GM18873 (cell line): ENCODE measurements around the gene ZNF747.

Experiments
- ATAC-seq: cut with Tn5 transposase; IDR thresholded peaks from one replicate; pipeline ENCODE4 v1.9.1; 2021; ENCODE audit warnings: mild to moderate bottlenecking, moderate library complexity, moderate number of reproducible peaks; ENCODE audit not compliant: unreplicated experiment, low FRiP score

ZNF747 gene

GRCh38 chr16:30534368-30535105, at the start of gene ZNF747:
Gene ZNF747 (minus strand): TSS chr16:30534858. CDS start chr16:30534679, 179 bp downstream.
- no peak for ATAC-seq

GRCh38 chr16:30582611-30583340, 48.1 kb upstream of the ZNF747 start:
- ATAC-seq = no peak

- no peak for ATAC-seq
These were observed 46.8 kb upstream of the ZNF747 start for GRCh38 chr16:30581457-30581856.

GRCh38 chr16:30574678-30575077, 40.0 kb upstream of the ZNF747 start:
- ATAC-seq = no peak

GRCh38 chr16:30571445-30572322, 37.0 kb upstream of the ZNF747 start, which contains the start of gene ZNF688:
Gene ZNF688 (minus strand): TSS chr16:30571714. CDS start chr16:30571629, 85 bp downstream.
- ATAC-seq = peak; percentile 61

GRCh38 chr16:30570636-30571444, 36.2 kb upstream of the ZNF747 start:
- no peak for ATAC-seq

GRCh38 chr16:30569746-30570635, 35.3 kb upstream of the ZNF747 start:
- no peak for ATAC-seq

GRCh38 chr16:30569281-30569680, 34.6 kb upstream of the ZNF747 start:
- no peak for ATAC-seq

- ATAC-seq = peak; percentile 37
These were observed 33.5 kb upstream of the ZNF747 start for GRCh38 chr16:30567991-30568638.

- no peak for ATAC-seq
These were observed 32.7 kb upstream of the ZNF747 start for GRCh38 chr16:30567160-30567990.

- ATAC-seq = no peak
These were observed 31.9 kb upstream of the ZNF747 start for GRCh38 chr16:30566531-30566930.

GRCh38 chr16:30565984-30566383, 31.3 kb upstream of the ZNF747 start:
- ATAC-seq = no peak

GRCh38 chr16:30565526-30565925, 30.9 kb upstream of the ZNF747 start:
- ATAC-seq = no peak

GRCh38 chr16:30562021-30562420, 27.4 kb upstream of the ZNF747 start:
- ATAC-seq = no peak

GRCh38 chr16:30561089-30561816, 26.6 kb upstream of the ZNF747 start:
- ATAC-seq = no peak

- ATAC-seq = no peak
These were observed 25.0 kb upstream of the ZNF747 start for GRCh38 chr16:30559690-30560089.

GRCh38 chr16:30558789-30559377, 24.2 kb upstream of the ZNF747 start:
- ATAC-seq = no peak
